Subcutaneous abdominal adipose tissue (tissue), 5 donors: Measurements from ENCODE around the gene PPP6R3.
A peak's percentile ranks its signal among the peaks of the same experiment; 100 is the strongest.
"Not testable (repeated sequence)": the region's sequence is repeated elsewhere in the genome, so short reads cannot be mapped to it uniquely, and the experiment has no call there.

Experiments
- H3K27ac ChIP-seq: one replicate; pipeline ENCODE4 v1.7.0; 2013; ENCODE audit warnings: low read depth, mild to moderate bottlenecking, inconsistent platforms, low read length, moderate library complexity
- H3K27me3 ChIP-seq, 5 donors: one replicate each; pipeline ENCODE4 v1.7.0; 2013; ENCODE audit warnings: low read length in 5 of 5, inconsistent platforms in 1 of 5; ENCODE audit not compliant: control insufficient read depth in 5 of 5, insufficient read depth in 4 of 5
- H3K36me3 ChIP-seq, 5 donors: one replicate each; pipeline ENCODE4 v1.7.0; 2013; ENCODE audit warnings: low read length in 5 of 5; ENCODE audit not compliant: control insufficient read depth in 5 of 5, insufficient read depth in 5 of 5
- H3K4me1 ChIP-seq, 5 donors: one replicate each; pipeline ENCODE4 v1.7.0; 2013; ENCODE audit warnings: low read length in 5 of 5, mild to moderate bottlenecking in 3 of 5, moderate library complexity in 1 of 5; ENCODE audit not compliant: control insufficient read depth in 5 of 5, insufficient read depth in 5 of 5
- H3K4me3 ChIP-seq, 5 donors: one replicate each; pipeline ENCODE4 v1.7.0; 2013; ENCODE audit warnings: low read length in 5 of 5, low read depth in 1 of 5
- H3K9ac ChIP-seq, 5 donors: one replicate each; pipeline ENCODE4 v1.7.0; 2013; ENCODE audit warnings: low read length in 5 of 5, mild to moderate bottlenecking in 4 of 5, moderate library complexity in 3 of 5
- H3K9me3 ChIP-seq, 5 donors: one replicate each; pipeline ENCODE4 v1.7.0; 2013; ENCODE audit warnings: low read length in 5 of 5; ENCODE audit not compliant: control insufficient read depth in 5 of 5
- donor health status: healthy.
- donor health status: healthy.
- donor health status: healthy.
- donor health status: healthy.
- donor health status: healthy.

PPP6R3 gene

DNA sequence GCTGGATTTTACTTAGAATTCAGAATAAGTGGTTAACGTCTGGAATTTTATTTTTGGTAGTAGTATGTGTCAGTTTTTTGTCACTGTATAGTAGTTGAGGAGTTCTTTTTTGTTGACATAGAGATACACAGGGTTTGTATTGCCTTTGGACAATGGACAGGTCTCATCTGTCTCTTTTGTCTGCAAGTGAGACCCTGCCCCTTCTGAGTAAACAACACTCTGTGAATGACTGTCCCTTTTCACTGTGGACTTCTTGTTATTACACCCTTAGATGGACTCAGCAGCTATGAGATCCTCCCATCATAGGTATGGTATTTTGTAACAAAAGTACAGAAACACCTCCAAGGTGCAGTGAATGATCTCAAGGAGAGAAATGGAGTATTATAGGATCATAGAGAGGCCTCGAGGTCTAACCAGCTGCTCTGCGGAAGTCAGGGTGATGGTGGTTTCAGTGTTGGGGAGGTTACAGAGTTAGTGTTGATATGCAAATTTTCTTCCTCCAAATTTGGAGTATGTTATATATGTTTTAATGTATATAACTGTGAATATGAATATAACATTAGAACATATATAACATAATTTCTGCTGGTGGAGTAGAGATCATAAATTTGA lies 7.8 kb downstream of the PPP6R3 start:
- no peak overlapping the region for H3K27ac ChIP-seq
- no peaks in the 10 kb centered on the region for H3K27me3 ChIP-seq
- H3K9me3 ChIP-seq: no peaks in the 10 kb centered on the region
- H3K36me3 ChIP-seq: peaks cover 0 to 7% (median 4%) of the 10 kb centered on the region in 5 donors
- no peak overlapping the region for H3K4me3 ChIP-seq
- peaks cover 12 to 79% (median 74%) of the 10 kb centered on the region in 5 donors for H3K4me1 ChIP-seq
- no peak overlapping the region for H3K9ac ChIP-seq

DNA sequence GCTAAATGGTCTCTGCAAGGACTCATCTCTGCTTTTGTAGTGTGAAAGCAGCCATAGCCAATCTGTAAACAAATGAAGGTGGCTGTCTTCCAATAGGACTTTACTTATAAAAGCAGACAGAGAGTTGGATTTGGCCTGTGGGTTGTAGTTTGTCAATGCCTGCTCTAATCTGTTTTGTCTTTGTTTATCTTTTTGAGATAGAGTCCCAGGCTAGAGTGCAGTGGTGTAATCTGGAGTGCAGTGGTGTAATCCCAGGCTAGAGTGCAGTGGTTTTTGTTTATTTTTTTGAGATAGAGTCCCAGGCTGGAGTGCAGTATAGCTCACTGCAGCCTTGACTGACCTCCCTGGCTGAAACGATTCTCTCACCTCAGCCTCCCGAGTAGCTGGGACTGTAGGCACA lies 8.6 kb downstream of the PPP6R3 start:
- no peak overlapping the region for H3K4me3 ChIP-seq
- H3K27ac ChIP-seq: no peak overlapping the region
- H3K9me3 ChIP-seq: no peaks in the 10 kb centered on the region
- no peaks in the 10 kb centered on the region for H3K27me3 ChIP-seq
- peaks cover 12 to 75% (median 70%) of the 10 kb centered on the region in 5 donors for H3K4me1 ChIP-seq
- no peak overlapping the region for H3K9ac ChIP-seq
- H3K36me3 ChIP-seq: peaks cover 0 to 7% (median 4%) of the 10 kb centered on the region in 5 donors

DNA sequence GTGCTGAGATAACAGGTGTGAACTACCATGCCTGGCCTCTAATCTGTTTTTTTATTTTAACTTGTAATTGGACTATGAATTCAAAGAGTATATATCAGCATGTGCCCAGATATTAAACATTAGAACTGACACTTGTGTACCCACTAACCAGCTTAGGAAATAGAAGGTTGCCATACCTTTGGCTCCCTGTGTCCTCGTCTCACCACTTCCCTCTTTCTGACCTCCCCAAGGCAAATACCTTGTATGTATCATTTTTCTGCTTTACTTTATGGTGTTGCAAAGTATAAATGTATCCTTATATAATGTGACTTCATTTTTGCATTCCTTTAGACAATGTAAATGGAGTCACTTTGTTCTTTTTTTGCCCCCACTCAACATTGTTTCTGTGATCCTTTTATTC lies 9.1 kb downstream of the PPP6R3 start:
- H3K4me1 ChIP-seq: peaks cover 12 to 75% (median 66%) of the 10 kb centered on the region in 5 donors
- H3K27ac ChIP-seq: no peak overlapping the region
- no peak overlapping the region for H3K4me3 ChIP-seq

DNA sequence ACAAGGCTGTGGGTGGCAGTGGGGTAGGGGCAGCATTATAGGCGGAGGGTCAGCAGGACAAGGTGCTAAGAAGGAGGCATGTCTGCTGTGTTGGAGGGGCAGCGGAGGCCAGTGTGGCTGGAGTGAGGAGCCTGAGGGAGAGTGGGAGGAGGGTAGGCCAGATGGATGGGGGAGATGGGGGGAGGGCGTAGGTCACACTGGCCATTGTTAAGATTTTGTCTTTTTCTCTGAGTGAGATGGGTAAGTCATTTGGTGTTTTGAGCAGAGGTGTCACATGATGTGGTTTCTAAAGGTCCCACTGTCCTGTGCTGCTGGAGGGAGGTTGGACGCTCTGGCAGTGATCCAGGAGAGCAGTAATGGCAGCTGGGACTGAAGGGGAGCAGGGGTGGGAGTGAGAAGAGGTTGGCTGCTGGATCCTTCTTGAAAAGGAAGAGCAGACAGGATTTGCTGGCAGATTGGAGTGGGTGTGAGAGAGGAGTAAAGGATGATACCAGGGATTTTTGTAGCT lies 9.8 kb downstream of the PPP6R3 start:
- Histone ChIP-seq H3K4me3 (no peak overlapping the region), H3K9ac (no peak overlapping the region), H3K27me3 (no peaks in the 10 kb centered on the region), H3K36me3 (peaks cover 0 to 7% (median 4%) of the 10 kb centered on the region in 5 donors), H3K9me3 (no peaks in the 10 kb centered on the region), H3K27ac (no peak overlapping the region), H3K4me1 (peaks cover 12 to 69% (median 59%) of the 10 kb centered on the region in 5 donors)

More for the DNA sequence above, 9.1 kb downstream of the PPP6R3 start:
- Histone ChIP-seq H3K9me3 (no peaks in the 10 kb centered on the region), H3K9ac (no peak overlapping the region), H3K36me3 (peaks cover 0 to 7% (median 4%) of the 10 kb centered on the region in 5 donors), H3K27me3 (no peaks in the 10 kb centered on the region)

DNA sequence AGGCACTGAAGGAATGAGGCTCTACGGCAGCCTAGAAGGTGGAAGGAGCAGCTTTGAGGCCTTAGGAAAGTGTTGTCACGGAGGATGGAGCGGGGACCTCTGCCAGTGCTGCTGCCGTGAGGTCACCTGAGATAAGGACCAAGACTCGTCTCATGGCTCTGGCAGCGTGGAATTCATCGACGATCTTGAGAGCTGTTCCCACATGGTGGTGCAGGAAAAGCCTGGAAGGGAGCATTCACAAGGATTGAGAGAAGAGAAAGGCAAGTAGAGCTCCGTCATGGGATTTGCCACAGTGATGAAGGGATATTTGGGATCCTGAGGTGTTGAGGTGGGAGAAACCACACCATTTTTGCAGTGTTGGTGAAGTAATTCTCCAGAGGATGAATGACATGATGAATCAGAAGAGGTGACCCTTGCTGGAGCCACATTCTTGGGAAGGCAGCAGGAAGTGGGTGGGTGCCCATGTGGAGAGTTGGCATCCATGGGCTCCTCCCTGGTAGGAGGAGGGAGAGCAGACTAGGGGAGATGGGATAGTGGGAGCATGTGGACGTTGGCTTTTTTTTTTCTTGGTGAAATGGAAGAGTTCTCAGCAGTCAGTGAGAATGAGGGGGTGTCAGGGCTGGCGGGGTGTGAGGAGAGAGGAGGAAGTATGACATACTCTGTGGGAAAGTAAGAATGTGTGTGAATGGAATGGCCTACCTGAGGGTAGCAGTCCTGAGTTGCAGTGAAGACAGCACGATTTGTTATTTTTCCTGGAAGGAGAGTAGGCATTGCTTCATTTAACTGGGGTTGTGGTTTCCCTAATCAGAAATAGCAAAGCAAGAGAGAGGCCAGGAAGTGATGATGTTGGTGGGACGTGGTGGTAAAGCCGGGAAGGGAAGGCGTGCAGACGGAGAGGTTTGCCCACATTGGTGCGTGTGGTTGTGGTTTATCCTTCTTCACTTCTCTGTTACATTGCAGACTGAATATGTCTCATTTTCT lies 11.1 kb downstream of the PPP6R3 start:
- no peak overlapping the region for H3K9ac ChIP-seq
- H3K36me3 ChIP-seq: peaks cover 0 to 7% (median 4%) of the 10 kb centered on the region in 5 donors
- no peaks in the 10 kb centered on the region for H3K9me3 ChIP-seq
- H3K4me3 ChIP-seq: peak overlapping the region in 1 of 5 donors; percentile 7
- peaks cover 8 to 59% (median 50%) of the 10 kb centered on the region in 5 donors for H3K4me1 ChIP-seq
- H3K27ac ChIP-seq: no peak overlapping the region
- no peaks in the 10 kb centered on the region for H3K27me3 ChIP-seq

DNA sequence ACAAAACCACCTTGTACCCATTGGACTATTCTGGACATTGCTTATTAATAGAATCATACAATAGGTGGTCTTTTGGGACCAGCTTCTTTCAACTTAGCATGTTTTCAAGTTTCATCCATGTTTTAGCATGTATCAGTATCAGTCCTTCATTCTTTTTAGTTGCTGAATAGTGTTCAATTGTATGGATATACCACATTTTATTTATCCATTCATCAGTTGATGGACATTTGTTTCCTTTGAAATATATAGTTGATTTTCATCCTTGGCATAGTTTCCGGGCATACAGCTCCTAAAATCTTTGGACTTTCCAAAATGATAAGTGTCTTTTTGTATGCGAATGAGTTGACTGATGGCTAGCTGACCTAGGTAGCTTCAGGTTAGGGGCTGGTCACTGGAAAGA lies 12.2 kb downstream of the PPP6R3 start:
- Histone ChIP-seq H3K27me3 (no peaks in the 10 kb centered on the region), H3K9ac (no peak overlapping the region), H3K27ac (peak overlapping the region; percentile 3), H3K9me3 (no peaks in the 10 kb centered on the region), H3K4me3 (no peak overlapping the region), H3K36me3 (peaks cover 0 to 7% (median 4%) of the 10 kb centered on the region in 5 donors), H3K4me1 (peaks cover 6 to 54% (median 49%) of the 10 kb centered on the region in 5 donors)

DNA sequence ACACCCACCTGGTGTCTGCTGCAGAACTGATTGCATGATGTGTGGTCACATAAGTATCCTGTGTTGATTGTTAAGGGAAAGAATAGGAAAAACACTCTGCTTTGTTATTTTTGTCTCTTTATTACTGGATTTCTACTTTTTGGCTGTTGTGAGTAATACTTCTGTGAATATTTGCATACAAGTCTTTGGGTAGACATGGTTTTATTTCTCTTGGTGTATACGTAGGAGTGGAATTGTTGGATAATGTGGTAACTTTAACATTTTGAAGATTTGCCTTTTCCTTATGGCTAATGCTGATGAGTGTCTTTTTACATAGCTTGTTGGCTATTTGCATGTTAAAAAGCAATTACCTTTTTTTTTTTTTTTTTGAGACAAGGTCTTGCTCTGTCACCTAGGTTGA lies 13.1 kb downstream of the PPP6R3 start:
- Histone ChIP-seq H3K9ac (no peak overlapping the region), H3K4me1 (peaks cover 6 to 54% (median 43%) of the 10 kb centered on the region in 5 donors), H3K9me3 (no peaks in the 10 kb centered on the region), H3K27ac (peak overlapping the region; percentile 3), H3K27me3 (no peaks in the 10 kb centered on the region), H3K36me3 (peaks cover 0 to 7% (median 4%) of the 10 kb centered on the region in 5 donors), H3K4me3 (no peak overlapping the region)

DNA sequence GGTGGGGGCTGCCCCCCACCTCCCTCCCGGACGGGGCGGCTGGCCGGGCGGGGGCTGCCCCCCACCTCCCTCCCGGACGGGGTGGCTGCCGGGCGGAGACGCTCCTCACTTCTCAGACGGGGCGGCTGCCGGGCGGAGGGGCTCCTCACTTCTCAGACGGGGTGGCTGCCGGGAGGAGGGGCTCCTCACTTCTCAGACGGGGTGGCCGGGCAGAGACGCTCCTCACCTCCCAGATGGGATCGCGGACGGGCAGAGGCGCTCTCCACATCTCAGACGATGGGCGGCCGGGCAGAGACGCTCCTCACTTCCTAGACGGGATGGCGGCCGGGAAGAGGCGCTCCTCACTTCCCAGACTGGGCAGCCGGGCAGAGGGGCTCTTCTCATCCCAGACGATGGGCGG lies 15.1 kb downstream of the PPP6R3 start:
- peaks cover 6 to 41% (median 30%) of the 10 kb centered on the region in 5 donors for H3K4me1 ChIP-seq
- H3K9ac ChIP-seq, H3K9me3 ChIP-seq, H3K36me3 ChIP-seq, H3K27ac ChIP-seq, H3K4me3 ChIP-seq, H3K27me3 ChIP-seq: not testable (repeated sequence)

DNA sequence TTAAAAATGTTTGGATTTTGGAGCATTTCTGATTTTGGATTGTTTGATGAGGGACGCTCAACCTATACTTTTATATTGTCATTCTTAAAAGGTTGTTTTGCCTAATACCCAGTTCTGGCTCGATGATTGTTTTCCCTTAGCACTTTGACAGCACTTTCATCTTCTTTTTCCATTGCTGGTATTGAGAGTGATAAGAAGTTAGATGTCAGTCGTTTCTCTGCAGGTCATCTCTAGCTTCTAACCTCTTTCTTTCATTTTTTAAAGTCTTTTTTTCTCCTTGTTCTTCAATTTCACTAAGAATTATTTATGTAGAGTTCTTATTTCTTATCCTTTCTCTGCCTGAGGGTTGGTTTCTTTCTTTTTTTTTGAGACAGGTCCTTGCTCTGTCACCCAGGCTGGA lies 18.8 kb downstream of the PPP6R3 start:
- Histone ChIP-seq H3K4me3 (no peak overlapping the region), H3K27me3 (no peaks in the 10 kb centered on the region), H3K27ac (no peak overlapping the region), H3K9me3 (no peaks in the 10 kb centered on the region), H3K36me3 (peaks cover 0 to 4% (median 0%) of the 10 kb centered on the region in 5 donors), H3K4me1 (peaks cover 0 to 36% (median 21%) of the 10 kb centered on the region in 5 donors), H3K9ac (no peak overlapping the region)

DNA sequence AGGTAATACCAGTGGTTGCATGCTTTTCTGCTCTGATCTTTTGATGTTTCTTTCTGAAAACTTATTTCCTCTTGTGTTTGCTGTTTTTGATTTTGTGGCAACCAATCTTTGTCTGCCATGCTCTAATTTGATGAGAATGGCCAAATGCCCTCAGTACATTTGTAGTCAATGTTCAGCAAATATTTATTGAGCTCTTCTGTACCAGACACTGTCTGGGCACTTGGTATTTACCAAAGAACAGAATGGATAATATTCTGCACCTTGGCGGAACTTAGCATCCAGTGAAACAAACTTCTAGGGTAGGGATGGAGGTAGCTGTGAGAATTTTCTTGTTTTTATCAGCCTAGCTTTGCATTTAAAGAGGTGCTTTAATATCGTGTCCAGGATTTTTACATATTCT lies 19.6 kb downstream of the PPP6R3 start:
- peak overlapping the region; percentile 26 for H3K27ac ChIP-seq

More for the DNA sequence above, 19.6 kb downstream of the PPP6R3 start:
- peaks cover 0 to 4% (median 0%) of the 10 kb centered on the region in 5 donors for H3K36me3 ChIP-seq
- H3K9me3 ChIP-seq: no peaks in the 10 kb centered on the region
- H3K4me1 ChIP-seq: peaks cover 0 to 32% (median 21%) of the 10 kb centered on the region in 5 donors
- no peak overlapping the region for H3K9ac ChIP-seq
- H3K27me3 ChIP-seq: no peaks in the 10 kb centered on the region
- H3K4me3 ChIP-seq: no peak overlapping the region
